ENCODE results near the gene ASB15.

- no peak for TF ChIP-seq CTCF (IDR thresholded peaks at IDR 0.05)
- TF ChIP-seq POLR2AphosphoS5 (IDR thresholded peaks at IDR 0.05): no peak
These were observed 32.1 kb upstream of the ASB15 start for GRCh38 chr7:123569352-123570010.
